ENCODE measurements around the gene SLC46A1.

DNA sequence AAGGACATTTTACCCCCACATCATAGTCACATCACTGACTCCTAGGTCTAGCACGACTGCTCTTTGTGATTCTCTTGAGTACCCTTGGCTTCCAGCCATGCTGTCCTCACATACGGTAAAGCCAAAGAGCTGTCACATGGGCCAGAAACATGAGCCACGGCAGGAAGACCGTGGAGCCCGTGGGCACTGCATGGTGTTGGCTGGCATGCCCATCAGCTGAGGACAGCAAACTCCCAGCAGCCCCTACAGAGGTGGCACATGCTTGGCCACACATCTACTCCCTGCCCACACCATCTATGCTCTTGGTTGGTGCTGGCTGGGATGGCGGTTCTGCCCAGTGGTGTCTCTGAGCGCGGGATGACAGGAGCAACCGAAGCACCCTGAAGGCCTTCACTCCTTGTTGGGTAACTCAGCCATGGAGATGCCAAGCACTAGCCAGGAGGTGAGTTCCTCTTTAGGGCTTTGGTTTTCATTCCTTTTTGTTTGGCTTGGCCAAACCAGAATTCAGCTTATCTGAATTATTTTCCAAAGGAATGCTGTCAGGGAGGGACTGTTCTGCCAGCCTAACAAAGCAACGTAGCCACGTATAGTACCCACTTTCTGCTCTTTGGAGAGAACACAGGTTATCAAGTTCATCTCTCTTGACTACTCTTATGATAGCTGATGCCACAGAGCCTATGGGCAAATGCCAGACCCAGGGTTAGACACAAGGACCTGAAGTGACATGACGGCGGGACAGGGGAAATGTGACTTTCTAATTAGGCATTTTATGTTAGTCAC, 60.4 kb downstream of the SLC46A1 start:
- TF ChIP-seq, protein P1, sequence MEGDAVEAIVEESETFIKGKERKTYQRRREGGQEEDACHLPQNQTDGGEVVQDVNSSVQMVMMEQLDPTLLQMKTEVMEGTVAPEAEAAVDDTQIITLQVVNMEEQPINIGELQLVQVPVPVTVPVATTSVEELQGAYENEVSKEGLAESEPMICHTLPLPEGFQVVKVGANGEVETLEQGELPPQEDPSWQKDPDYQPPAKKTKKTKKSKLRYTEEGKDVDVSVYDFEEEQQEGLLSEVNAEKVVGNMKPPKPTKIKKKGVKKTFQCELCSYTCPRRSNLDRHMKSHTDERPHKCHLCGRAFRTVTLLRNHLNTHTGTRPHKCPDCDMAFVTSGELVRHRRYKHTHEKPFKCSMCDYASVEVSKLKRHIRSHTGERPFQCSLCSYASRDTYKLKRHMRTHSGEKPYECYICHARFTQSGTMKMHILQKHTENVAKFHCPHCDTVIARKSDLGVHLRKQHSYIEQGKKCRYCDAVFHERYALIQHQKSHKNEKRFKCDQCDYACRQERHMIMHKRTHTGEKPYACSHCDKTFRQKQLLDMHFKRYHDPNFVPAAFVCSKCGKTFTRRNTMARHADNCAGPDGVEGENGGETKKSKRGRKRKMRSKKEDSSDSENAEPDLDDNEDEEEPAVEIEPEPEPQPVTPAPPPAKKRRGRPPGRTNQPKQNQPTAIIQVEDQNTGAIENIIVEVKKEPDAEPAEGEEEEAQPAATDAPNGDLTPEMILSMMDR (IDR thresholded peaks at IDR 0.05; ENCODE audit: low read length), result no peak
- no peak for TF ChIP-seq EZH2 (optimal IDR thresholded peaks at IDR 0.05; ENCODE audit: low read depth, low read length)

Measured in MM.1S (cell line).